Osteoblast (primary cell): ENCODE data around the gene ELK1. TPM values are rescaled to one million over a fixed set of nuclear protein-coding genes. Genes with fewer than 3 reads are reported as not detected.

Experiments used
- DNase-seq: peaks from one replicate; pipeline ENCODE4 v3.0.0; 2011; ENCODE audit warnings: low spot score, mixed read lengths; ENCODE audit not compliant: insufficient read length; ENCODE audit errors: missing footprints
- H2AFZ ChIP-seq: 2 replicates; pipeline ENCODE4 v1.6.0; 2011; ENCODE audit warnings: mild to moderate bottlenecking, low read length
- H3K27ac ChIP-seq: 2 replicates; pipeline ENCODE4 v1.5.1; 2011; ENCODE audit warnings: mild to moderate bottlenecking, low read depth, low read length, moderate library complexity
- H3K27me3 ChIP-seq: 2 replicates; pipeline ENCODE4 v1.6.0; 2012; ENCODE audit warnings: mild to moderate bottlenecking, control low read depth, inconsistent platforms, low read length, moderate library complexity; ENCODE audit not compliant: insufficient read depth
- H3K36me3 ChIP-seq: 2 replicates; pipeline ENCODE4 v1.5.1; 2011; ENCODE audit warnings: mild to moderate bottlenecking, low read length, control low read depth, moderate library complexity; ENCODE audit not compliant: insufficient read depth
- H3K4me1 ChIP-seq: 2 replicates; pipeline ENCODE4 v1.5.1; 2011; ENCODE audit warnings: mild to moderate bottlenecking, low read length, control low read depth, moderate library complexity; ENCODE audit not compliant: insufficient read depth
- H3K4me2 ChIP-seq: 2 replicates; pipeline ENCODE4 v1.6.0; 2011; ENCODE audit warnings: mild to moderate bottlenecking, low read length; ENCODE audit not compliant: insufficient read depth
- H3K4me3 ChIP-seq: fragments of 200-600 bp; sonication (generic); 3 replicates; pipeline ENCODE4 v1.5.1; 2012; ENCODE audit warnings: mild to moderate bottlenecking, low read length, inconsistent platforms; ENCODE audit not compliant: insufficient read depth
- H3K79me2 ChIP-seq: 2 replicates; pipeline ENCODE4 v1.6.0; 2012; ENCODE audit warnings: mild to moderate bottlenecking, low read length, control low read depth, inconsistent platforms; ENCODE audit not compliant: insufficient read depth
- H3K9me3 ChIP-seq: 2 replicates; pipeline ENCODE4 v1.5.1; 2011; ENCODE audit warnings: low read depth, low read length, control low read depth
- H4K20me1 ChIP-seq: 2 replicates; pipeline ENCODE4 v1.6.0; 2012; ENCODE audit warnings: mild to moderate bottlenecking, low read length, control low read depth; ENCODE audit not compliant: insufficient read depth
- CTCF ChIP-seq: IDR thresholded peaks from 2 replicates; pipeline ENCODE4 v1.5.1; 2011; ENCODE audit warnings: mild to moderate bottlenecking, low read depth, low read length, moderate library complexity; ENCODE audit errors: extremely low read depth
- total RNA-seq: library from RNA; depleted of rRNA; stranded (reverse); fragments of >200 nt; gene quantifications from 2 replicates; pipeline ENCODE4 v1.2.3, GENCODE V29; 2012

ELK1 gene
- total RNA-seq, 1 donor, result 37.6 TPM

GRCh38 chrX:47629419-47630200 is 20.8 kb downstream of the ELK1 start, which contains the start of gene CFP:
CFP (minus strand) TSS chrX:47629930; CDS start chrX:47629844, 86 bp downstream.
- Histone ChIP-seq H3K4me3 (no peak within 1 kb of the TSS), H3K36me3 (peaks cover 1% of the 10 kb centered on the region)

GRCh38 chrX:47628982-47629381 is 21.4 kb downstream of the ELK1 start:
- H3K79me2 ChIP-seq, result no peaks in the 10 kb centered on the region
- H3K4me3 ChIP-seq, result no peak overlapping the region
- no peaks in the 10 kb centered on the region for H3K36me3 ChIP-seq
- no peaks in the 10 kb centered on the region for H3K27me3 ChIP-seq
- no peaks in the 10 kb centered on the region for H3K4me1 ChIP-seq
- H2AFZ ChIP-seq, result no peak overlapping the region
- no peaks in the 10 kb centered on the region for H3K9me3 ChIP-seq
- peak; percentile 5 for TF ChIP-seq CTCF
- no peak overlapping the region for H3K4me2 ChIP-seq
- H3K27ac ChIP-seq, result no peak overlapping the region
- DNase-seq, result no peak
- no peaks in the 10 kb centered on the region for H4K20me1 ChIP-seq

More at GRCh38 chrX:47629419-47630200, 20.8 kb downstream of the ELK1 start, which contains the start of gene CFP:
- Histone ChIP-seq H2AFZ (no peak within 1 kb of the TSS), H3K27me3 (no peaks in the 10 kb centered on the region), H3K4me1 (no peaks in the 10 kb centered on the region), H3K9me3 (no peaks in the 10 kb centered on the region), H4K20me1 (no peaks in the 10 kb centered on the region), H3K4me2 (no peak within 1 kb of the TSS), H3K79me2 (no peaks in the 10 kb centered on the region), H3K27ac (no peak within 1 kb of the TSS)
- no peak for TF ChIP-seq CTCF
- DNase-seq, result no peak

GRCh38 chrX:47625365-47625764 is 25.0 kb downstream of the ELK1 start:
- H3K9me3 ChIP-seq, result no peaks in the 10 kb centered on the region
- H3K4me1 ChIP-seq, result no peaks in the 10 kb centered on the region
- no peak overlapping the region for H3K4me2 ChIP-seq
- no peak overlapping the region for H3K27ac ChIP-seq
- no peaks in the 10 kb centered on the region for H3K79me2 ChIP-seq
- no peak overlapping the region for H3K4me3 ChIP-seq
- no peaks in the 10 kb centered on the region for H3K36me3 ChIP-seq
- H3K27me3 ChIP-seq, result no peaks in the 10 kb centered on the region
- no peak for DNase-seq
- H4K20me1 ChIP-seq, result no peaks in the 10 kb centered on the region
- no peak for TF ChIP-seq CTCF
- no peak overlapping the region for H2AFZ ChIP-seq

- Histone ChIP-seq H3K4me2 (peak overlapping the region; percentile 65), H3K36me3 (no peaks in the 10 kb centered on the region), H3K9me3 (no peaks in the 10 kb centered on the region), H2AFZ (peak overlapping the region; percentile 9), H3K79me2 (no peaks in the 10 kb centered on the region), H3K4me1 (no peaks in the 10 kb centered on the region), H3K4me3 (peak overlapping the region; percentile 54), H4K20me1 (no peaks in the 10 kb centered on the region), H3K27ac (no peak overlapping the region), H3K27me3 (no peaks in the 10 kb centered on the region)
- DNase-seq, result peak; percentile 95
- TF ChIP-seq CTCF, result no peak
Measured at GRCh38 chrX:47623540-47624027, 26.8 kb downstream of the ELK1 start.
